HL-60 (cell line): ENCODE data around the gene PARD6B.

Experiments
- GABPA ChIP-seq: IDR thresholded peaks from 2 replicates; pipeline ENCODE4 v1.6.1; 2012; ENCODE audit warnings: low read depth
- POLR2AphosphoS5 ChIP-seq: IDR thresholded peaks from 2 replicates; pipeline ENCODE4 v1.6.1; 2012; ENCODE audit warnings: low read depth
- TF ChIP-seq, protein P1 (sequence below): IDR thresholded peaks from one replicate; pipeline ENCODE4 v1.5.1; 2011; ENCODE audit warnings: low read length, control low read depth, inconsistent platforms; ENCODE audit not compliant: insufficient read depth
- TF ChIP-seq, protein P2 (sequence below): IDR thresholded peaks from 2 replicates; pipeline ENCODE4 v1.6.1; 2012; ENCODE audit warnings: low read depth; ENCODE audit not compliant: insufficient replicate concordance

- TF ChIP-seq, protein P1, sequence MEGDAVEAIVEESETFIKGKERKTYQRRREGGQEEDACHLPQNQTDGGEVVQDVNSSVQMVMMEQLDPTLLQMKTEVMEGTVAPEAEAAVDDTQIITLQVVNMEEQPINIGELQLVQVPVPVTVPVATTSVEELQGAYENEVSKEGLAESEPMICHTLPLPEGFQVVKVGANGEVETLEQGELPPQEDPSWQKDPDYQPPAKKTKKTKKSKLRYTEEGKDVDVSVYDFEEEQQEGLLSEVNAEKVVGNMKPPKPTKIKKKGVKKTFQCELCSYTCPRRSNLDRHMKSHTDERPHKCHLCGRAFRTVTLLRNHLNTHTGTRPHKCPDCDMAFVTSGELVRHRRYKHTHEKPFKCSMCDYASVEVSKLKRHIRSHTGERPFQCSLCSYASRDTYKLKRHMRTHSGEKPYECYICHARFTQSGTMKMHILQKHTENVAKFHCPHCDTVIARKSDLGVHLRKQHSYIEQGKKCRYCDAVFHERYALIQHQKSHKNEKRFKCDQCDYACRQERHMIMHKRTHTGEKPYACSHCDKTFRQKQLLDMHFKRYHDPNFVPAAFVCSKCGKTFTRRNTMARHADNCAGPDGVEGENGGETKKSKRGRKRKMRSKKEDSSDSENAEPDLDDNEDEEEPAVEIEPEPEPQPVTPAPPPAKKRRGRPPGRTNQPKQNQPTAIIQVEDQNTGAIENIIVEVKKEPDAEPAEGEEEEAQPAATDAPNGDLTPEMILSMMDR = peak; percentile 53
- TF ChIP-seq POLR2AphosphoS5 (no peak), GABPA (no peak)
- TF ChIP-seq, protein P2, sequence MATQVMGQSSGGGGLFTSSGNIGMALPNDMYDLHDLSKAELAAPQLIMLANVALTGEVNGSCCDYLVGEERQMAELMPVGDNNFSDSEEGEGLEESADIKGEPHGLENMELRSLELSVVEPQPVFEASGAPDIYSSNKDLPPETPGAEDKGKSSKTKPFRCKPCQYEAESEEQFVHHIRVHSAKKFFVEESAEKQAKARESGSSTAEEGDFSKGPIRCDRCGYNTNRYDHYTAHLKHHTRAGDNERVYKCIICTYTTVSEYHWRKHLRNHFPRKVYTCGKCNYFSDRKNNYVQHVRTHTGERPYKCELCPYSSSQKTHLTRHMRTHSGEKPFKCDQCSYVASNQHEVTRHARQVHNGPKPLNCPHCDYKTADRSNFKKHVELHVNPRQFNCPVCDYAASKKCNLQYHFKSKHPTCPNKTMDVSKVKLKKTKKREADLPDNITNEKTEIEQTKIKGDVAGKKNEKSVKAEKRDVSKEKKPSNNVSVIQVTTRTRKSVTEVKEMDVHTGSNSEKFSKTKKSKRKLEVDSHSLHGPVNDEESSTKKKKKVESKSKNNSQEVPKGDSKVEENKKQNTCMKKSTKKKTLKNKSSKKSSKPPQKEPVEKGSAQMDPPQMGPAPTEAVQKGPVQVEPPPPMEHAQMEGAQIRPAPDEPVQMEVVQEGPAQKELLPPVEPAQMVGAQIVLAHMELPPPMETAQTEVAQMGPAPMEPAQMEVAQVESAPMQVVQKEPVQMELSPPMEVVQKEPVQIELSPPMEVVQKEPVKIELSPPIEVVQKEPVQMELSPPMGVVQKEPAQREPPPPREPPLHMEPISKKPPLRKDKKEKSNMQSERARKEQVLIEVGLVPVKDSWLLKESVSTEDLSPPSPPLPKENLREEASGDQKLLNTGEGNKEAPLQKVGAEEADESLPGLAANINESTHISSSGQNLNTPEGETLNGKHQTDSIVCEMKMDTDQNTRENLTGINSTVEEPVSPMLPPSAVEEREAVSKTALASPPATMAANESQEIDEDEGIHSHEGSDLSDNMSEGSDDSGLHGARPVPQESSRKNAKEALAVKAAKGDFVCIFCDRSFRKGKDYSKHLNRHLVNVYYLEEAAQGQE = no peak
These were observed 63.7 kb downstream of the PARD6B start, which contains the start of gene BCAS4 for GRCh38 chr20:50794846-50795634.
